NOMO-1 treated with DMSO at 0.1 percent for 48 hours (cell line): ENCODE results near the gene DHX15.

ENCODE experiments used
- DNase-seq: peaks from one replicate; lab custom pipeline; 2025; ENCODE audit not compliant: unreplicated experiment; lab: John Stamatoyannopoulos, UW

The DHX15 gene

GRCh38 chr4:24583451-24584210, 723 bp downstream of the DHX15 start:
- peak; percentile 71 for DNase-seq

- no peak for DNase-seq
Observed at GRCh38 chr4:24582235-24582832, 2.0 kb downstream of the DHX15 start.

- peak; percentile 31 for DNase-seq
Observed at GRCh38 chr4:24578364-24578763, 6.0 kb downstream of the DHX15 start.

- no peak for DNase-seq
Observed at GRCh38 chr4:24576276-24576675, 8.1 kb downstream of the DHX15 start.

GRCh38 chr4:24574236-24574635, 10.1 kb downstream of the DHX15 start:
- no peak for DNase-seq

GRCh38 chr4:24573582-24573981, 10.8 kb downstream of the DHX15 start:
- DNase-seq, result no peak

- no peak for DNase-seq
Observed at GRCh38 chr4:24570574-24571236, 13.6 kb downstream of the DHX15 start.

- DNase-seq, result no peak
Observed at GRCh38 chr4:24570172-24570571, 14.2 kb downstream of the DHX15 start.

GRCh38 chr4:24569662-24570061, 14.7 kb downstream of the DHX15 start:
- no peak for DNase-seq

GRCh38 chr4:24568425-24568824, 15.9 kb downstream of the DHX15 start:
- no peak for DNase-seq

- no peak for DNase-seq
Observed at GRCh38 chr4:24565054-24565453, 19.3 kb downstream of the DHX15 start.

GRCh38 chr4:24564488-24564887, 19.9 kb downstream of the DHX15 start:
- DNase-seq, result no peak

GRCh38 chr4:24561438-24562139, 22.8 kb downstream of the DHX15 start:
- DNase-seq, result no peak

GRCh38 chr4:24560868-24561368, 23.4 kb downstream of the DHX15 start:
- no peak for DNase-seq

GRCh38 chr4:24559889-24560288, 24.5 kb downstream of the DHX15 start:
- no peak for DNase-seq

- DNase-seq, result no peak
Observed at GRCh38 chr4:24559032-24559821, 25.1 kb downstream of the DHX15 start.

GRCh38 chr4:24557026-24558025, 27.0 kb downstream of the DHX15 start:
- no peak for DNase-seq

GRCh38 chr4:24551492-24552289, 32.7 kb downstream of the DHX15 start:
- DNase-seq, result peak; percentile 11
